Activated T-cell treated with anti-CD3 and anti-CD28 coated beads, Interleukin-2, amount 50 U/mL, for 72 hours (primary cell): ENCODE data around the gene SGTB. TPM values are rescaled to one million over a fixed set of nuclear protein-coding genes. Genes with fewer than 3 reads are reported as not detected.
A peak's percentile ranks its signal among the peaks of the same experiment; 100 is the strongest.

ENCODE experiments used
- ATAC-seq, 2 donors: fragments of 150-1000 bp; cut with Tn5 transposase; replicated peaks in 1 of 2; 2 replicates each; pipeline ENCODE4 v1.10.0; 2021; ENCODE audit warnings: moderate library complexity in 2 of 2, mild to moderate bottlenecking in 1 of 2
- DNase-seq, 2 donors: peaks; one replicate each; pipeline ENCODE4 v3.0.0; 2021 to 2022; ENCODE audit warnings: mixed read lengths in 1 of 2
- H3K27ac Mint-ChIP-seq: one replicate; pipeline ENCODE4 v1.8.0; 2022; ENCODE audit warnings: mild to moderate bottlenecking, moderate library complexity, mixed read lengths
- H3K27me3 Mint-ChIP-seq: one replicate; pipeline ENCODE4 v1.8.0; 2022; ENCODE audit warnings: low read depth, mixed read lengths
- H3K36me3 Mint-ChIP-seq, 2 donors: one replicate each; pipeline ENCODE4 v1.8.0; 2022; ENCODE audit warnings: mixed read lengths in 2 of 2, mild to moderate bottlenecking in 1 of 2; ENCODE audit not compliant: insufficient read depth in 2 of 2
- H3K4me1 Mint-ChIP-seq: one replicate; pipeline ENCODE4 v1.8.0; 2022; ENCODE audit warnings: low read depth, mixed read lengths
- H3K4me3 Mint-ChIP-seq, 2 donors: one replicate each; pipeline ENCODE4 v1.8.0; 2022; ENCODE audit warnings: mild to moderate bottlenecking in 2 of 2, mixed read lengths in 2 of 2, moderate library complexity in 2 of 2
- H3K9me3 Mint-ChIP-seq, 2 donors: one replicate each; pipeline ENCODE4 v1.8.0; 2022; ENCODE audit warnings: mixed read lengths in 2 of 2
- total RNA-seq, 2 donors: library from RNA; stranded (reverse); gene quantifications; one replicate each; pipeline ENCODE4 v1.2.3, GENCODE V29; 2022

The SGTB gene
- total RNA-seq = 10 to 100 TPM; 28.9 to 34.6 TPM

GRCh38 chr5:65721720-65722574, at the start of gene SGTB, which contains the start of gene NLN:
SGTB (minus strand) TSS chr5:65722109; CDS start chr5:65720807, 1,302 bp downstream.
NLN (plus strand) TSS chr5:65722205; CDS start chr5:65722374, 169 bp downstream.
- DNase-seq = peak; percentile 86 to 93
- peak; percentile 96 to 98 for ATAC-seq
- peak within 1 kb of the TSS; percentile 92 to 97 for H3K4me3 Mint-ChIP-seq
- H3K27ac Mint-ChIP-seq = peak within 1 kb of the TSS; percentile 97
- peaks cover 27% of the 10 kb centered on the region for H3K4me1 Mint-ChIP-seq
- H3K9me3 Mint-ChIP-seq = no peaks in the 10 kb centered on the region
- H3K27me3 Mint-ChIP-seq = no peaks in the 10 kb centered on the region
- peaks cover 6% of the 10 kb centered on the region in 2 donors for H3K36me3 Mint-ChIP-seq

- peaks cover 0 to 3% of the 10 kb centered on the region in 2 donors for H3K9me3 Mint-ChIP-seq
- H3K36me3 Mint-ChIP-seq = peaks cover 5 to 6% of the 10 kb centered on the region in 2 donors
- H3K27me3 Mint-ChIP-seq = no peaks in the 10 kb centered on the region
- no peak overlapping the region for H3K27ac Mint-ChIP-seq
- DNase-seq = no peak
- no peak for ATAC-seq
- no peak overlapping the region for H3K4me3 Mint-ChIP-seq
- H3K4me1 Mint-ChIP-seq = peaks cover 34% of the 10 kb centered on the region
These were observed 49.4 kb upstream of the SGTB start for GRCh38 chr5:65771266-65771665.

- peak; percentile 57 to 80 for ATAC-seq
- Mint-ChIP-seq H3K27me3 (no peaks in the 10 kb centered on the region), H3K4me1 (peaks cover 34% of the 10 kb centered on the region), H3K4me3 (no peak overlapping the region), H3K36me3 (peaks cover 7 to 10% of the 10 kb centered on the region in 2 donors), H3K27ac (no peak overlapping the region), H3K9me3 (peaks cover 0 to 7% of the 10 kb centered on the region in 2 donors)
- no peak for DNase-seq
These were observed 47.6 kb upstream of the SGTB start for GRCh38 chr5:65769539-65769938.

- ATAC-seq (no peak), DNase-seq (no peak)
- Mint-ChIP-seq H3K9me3 (peaks cover 0 to 7% of the 10 kb centered on the region in 2 donors), H3K27ac (no peak overlapping the region), H3K4me1 (peaks cover 26% of the 10 kb centered on the region), H3K27me3 (no peaks in the 10 kb centered on the region), H3K4me3 (no peak overlapping the region), H3K36me3 (peaks cover 7 to 10% of the 10 kb centered on the region in 2 donors)
These were observed 46.9 kb upstream of the SGTB start for GRCh38 chr5:65768723-65769346.

GRCh38 chr5:65767565-65767964, 45.7 kb upstream of the SGTB start:
- Mint-ChIP-seq H3K9me3 (peaks cover 0 to 7% of the 10 kb centered on the region in 2 donors), H3K27ac (no peak overlapping the region), H3K4me1 (peaks cover 25% of the 10 kb centered on the region), H3K27me3 (no peaks in the 10 kb centered on the region), H3K36me3 (peaks cover 7 to 12% of the 10 kb centered on the region in 2 donors), H3K4me3 (no peak overlapping the region)
- no peak for ATAC-seq
- DNase-seq = no peak

- Mint-ChIP-seq H3K4me1 (peaks cover 25% of the 10 kb centered on the region), H3K36me3 (peaks cover 7 to 12% of the 10 kb centered on the region in 2 donors), H3K27ac (no peak overlapping the region), H3K9me3 (peaks cover 0 to 7% of the 10 kb centered on the region in 2 donors), H3K27me3 (no peaks in the 10 kb centered on the region), H3K4me3 (no peak overlapping the region)
- ATAC-seq (no peak), DNase-seq (no peak)
These were observed 44.9 kb upstream of the SGTB start for GRCh38 chr5:65766781-65767180.

- H3K36me3 Mint-ChIP-seq = peaks cover 7 to 12% of the 10 kb centered on the region in 2 donors
- ATAC-seq = peak; percentile 36 to 43
- H3K4me3 Mint-ChIP-seq = no peak overlapping the region
- no peak overlapping the region for H3K27ac Mint-ChIP-seq
- H3K9me3 Mint-ChIP-seq = peaks cover 0 to 7% of the 10 kb centered on the region in 2 donors
- no peaks in the 10 kb centered on the region for H3K27me3 Mint-ChIP-seq
- peaks cover 26% of the 10 kb centered on the region for H3K4me1 Mint-ChIP-seq
- no peak for DNase-seq
These were observed 44.3 kb upstream of the SGTB start for GRCh38 chr5:65766175-65766574.

GRCh38 chr5:65765582-65765981, 43.7 kb upstream of the SGTB start:
- no peak overlapping the region for H3K27ac Mint-ChIP-seq
- ATAC-seq = no peak

GRCh38 chr5:65762234-65762633, 40.3 kb upstream of the SGTB start:
- no peaks in the 10 kb centered on the region for H3K27me3 Mint-ChIP-seq
- no peak overlapping the region for H3K27ac Mint-ChIP-seq
- ATAC-seq = no peak
- H3K36me3 Mint-ChIP-seq = peaks cover 4 to 7% of the 10 kb centered on the region in 2 donors
- peaks cover 0 to 4% of the 10 kb centered on the region in 2 donors for H3K9me3 Mint-ChIP-seq
- H3K4me3 Mint-ChIP-seq = no peak overlapping the region
- peaks cover 15% of the 10 kb centered on the region for H3K4me1 Mint-ChIP-seq
- no peak for DNase-seq

More at GRCh38 chr5:65765582-65765981, 43.7 kb upstream of the SGTB start:
- DNase-seq = no peak
- Mint-ChIP-seq H3K27me3 (no peaks in the 10 kb centered on the region), H3K4me3 (no peak overlapping the region), H3K4me1 (peaks cover 32% of the 10 kb centered on the region), H3K9me3 (peaks cover 0 to 7% of the 10 kb centered on the region in 2 donors), H3K36me3 (peaks cover 7 to 12% of the 10 kb centered on the region in 2 donors)

- H3K9me3 Mint-ChIP-seq = no peaks in the 10 kb centered on the region
- H3K36me3 Mint-ChIP-seq = peaks cover 0 to 3% of the 10 kb centered on the region in 2 donors
- H3K27me3 Mint-ChIP-seq = no peaks in the 10 kb centered on the region
- H3K27ac Mint-ChIP-seq = no peak overlapping the region
- ATAC-seq (peak in 1 of 2 donors; percentile 53), DNase-seq (peak in 1 of 2 donors; percentile 23)
- H3K4me3 Mint-ChIP-seq = no peak overlapping the region
- H3K4me1 Mint-ChIP-seq = peaks cover 6% of the 10 kb centered on the region
These were observed 38.8 kb upstream of the SGTB start for GRCh38 chr5:65760504-65761275.

- H3K9me3 Mint-ChIP-seq = no peaks in the 10 kb centered on the region
- H3K4me1 Mint-ChIP-seq = peaks cover 6% of the 10 kb centered on the region
These were observed 36.7 kb upstream of the SGTB start for GRCh38 chr5:65758546-65759144.

GRCh38 chr5:65753189-65753588, 31.3 kb upstream of the SGTB start:
- no peaks in the 10 kb centered on the region for H3K36me3 Mint-ChIP-seq
- H3K9me3 Mint-ChIP-seq = peaks cover 0 to under 1% of the 10 kb centered on the region in 2 donors
- no peak overlapping the region for H3K27ac Mint-ChIP-seq
- DNase-seq (no peak), ATAC-seq (no peak)
- H3K4me3 Mint-ChIP-seq = no peak overlapping the region
- H3K4me1 Mint-ChIP-seq = no peaks in the 10 kb centered on the region
- H3K27me3 Mint-ChIP-seq = no peaks in the 10 kb centered on the region

More at GRCh38 chr5:65758546-65759144, 36.7 kb upstream of the SGTB start:
- H3K4me3 Mint-ChIP-seq = no peak overlapping the region
- ATAC-seq (no peak), DNase-seq (no peak)
- H3K36me3 Mint-ChIP-seq = peaks cover 0 to 3% of the 10 kb centered on the region in 2 donors
- no peak overlapping the region for H3K27ac Mint-ChIP-seq
- H3K27me3 Mint-ChIP-seq = no peaks in the 10 kb centered on the region
